ENCODE measurements around the gene TTC39A.

- TF ChIP-seq MAX (IDR thresholded peaks at IDR 0.05; ENCODE audit: low read depth, low read length) (no peak), POLR2A (IDR thresholded peaks at IDR 0.05; ENCODE audit: extremely low read depth, insufficient read length) (no peak), MYC (IDR thresholded peaks at IDR 0.05; ENCODE audit: low read depth, low read length) (no peak)
- TF ChIP-seq, protein P1, sequence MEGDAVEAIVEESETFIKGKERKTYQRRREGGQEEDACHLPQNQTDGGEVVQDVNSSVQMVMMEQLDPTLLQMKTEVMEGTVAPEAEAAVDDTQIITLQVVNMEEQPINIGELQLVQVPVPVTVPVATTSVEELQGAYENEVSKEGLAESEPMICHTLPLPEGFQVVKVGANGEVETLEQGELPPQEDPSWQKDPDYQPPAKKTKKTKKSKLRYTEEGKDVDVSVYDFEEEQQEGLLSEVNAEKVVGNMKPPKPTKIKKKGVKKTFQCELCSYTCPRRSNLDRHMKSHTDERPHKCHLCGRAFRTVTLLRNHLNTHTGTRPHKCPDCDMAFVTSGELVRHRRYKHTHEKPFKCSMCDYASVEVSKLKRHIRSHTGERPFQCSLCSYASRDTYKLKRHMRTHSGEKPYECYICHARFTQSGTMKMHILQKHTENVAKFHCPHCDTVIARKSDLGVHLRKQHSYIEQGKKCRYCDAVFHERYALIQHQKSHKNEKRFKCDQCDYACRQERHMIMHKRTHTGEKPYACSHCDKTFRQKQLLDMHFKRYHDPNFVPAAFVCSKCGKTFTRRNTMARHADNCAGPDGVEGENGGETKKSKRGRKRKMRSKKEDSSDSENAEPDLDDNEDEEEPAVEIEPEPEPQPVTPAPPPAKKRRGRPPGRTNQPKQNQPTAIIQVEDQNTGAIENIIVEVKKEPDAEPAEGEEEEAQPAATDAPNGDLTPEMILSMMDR (IDR thresholded peaks at IDR 0.05; ENCODE audit: low read depth, low read length): no peak
These were observed 82.9 kb downstream of the TTC39A start for GRCh38 chr1:51247499-51247898.

Measured in NB4 (cell line).